Natural killer cell treated with Interleukin-12 subunit alpha and Interleukin-12 subunit beta and Interleukin-15 and Interleukin-18, amount 100 ng/mL, for 72 hours (primary cell): ENCODE results near the gene SLC35B1. TPM values are rescaled to one million over a fixed set of nuclear protein-coding genes. Genes with fewer than 3 reads are reported as not detected.
"Not testable (repeated sequence)": the region's sequence is repeated elsewhere in the genome, so short reads cannot be mapped to it uniquely, and the experiment has no call there.

Source experiments
- ATAC-seq, 2 donors: fragments of 150-1000 bp; cut with Tn5 transposase in 1 of 2; sonication (Bioruptor Pico), chemical (Tn5 transposase) in 1 of 2; 2 replicates each; pipeline ENCODE4 v1.10.0; 2021
- DNase-seq: peaks from one replicate; pipeline ENCODE4 v3.0.0; 2022; ENCODE audit warnings: low spot score
- H3K27ac Mint-ChIP-seq, 2 donors: 1 replicate in 1 of 2; 2 replicates in 1 of 2; pipeline ENCODE4 v1.8.0; 2022; ENCODE audit warnings: mixed read lengths in 2 of 2, mild to moderate bottlenecking in 1 of 2, moderate library complexity in 1 of 2
- H3K27me3 Mint-ChIP-seq, 2 donors: 1 replicate in 1 of 2; 2 replicates in 1 of 2; pipeline ENCODE4 v1.8.0; 2022; ENCODE audit warnings: mixed read lengths in 2 of 2
- H3K36me3 Mint-ChIP-seq: one replicate; pipeline ENCODE4 v1.8.0; 2022; ENCODE audit warnings: mixed read lengths
- H3K4me1 Mint-ChIP-seq, 2 donors: 1 replicate in 1 of 2; 2 replicates in 1 of 2; pipeline ENCODE4 v1.8.0; 2022; ENCODE audit warnings: low read depth in 2 of 2, mixed read lengths in 2 of 2, mild to moderate bottlenecking in 1 of 2
- H3K4me3 Mint-ChIP-seq: one replicate; pipeline ENCODE4 v1.8.0; 2022; ENCODE audit warnings: mixed read lengths
- H3K9me3 Mint-ChIP-seq: 2 replicates; pipeline ENCODE4 v1.8.0; 2022; ENCODE audit warnings: mixed read lengths
- total RNA-seq, 2 donors: library from RNA; stranded (reverse); gene quantifications; one replicate each; pipeline ENCODE4 v1.2.3, GENCODE V29; 2022

The SLC35B1 gene
- total RNA-seq, 2 donors from 2014 or later = 90.9 to 115 TPM

- peak; percentile 11 to 51 for ATAC-seq
- Mint-ChIP-seq H3K27me3 (no peaks in the 10 kb centered on the region), H3K4me1 (peaks cover 40 to 58% of the 10 kb centered on the region in 2 donors), H3K27ac (peak overlapping the region; percentile 63 to 90), H3K4me3 (peak overlapping the region; percentile 21), H3K36me3 (peaks cover 13% of the 10 kb centered on the region), H3K9me3 (peaks cover 4% of the 10 kb centered on the region)
- DNase-seq = peak; percentile 23
Observed at GRCh38 chr17:49728425-49728824, 20.7 kb upstream of the SLC35B1 start.

- Mint-ChIP-seq H3K27ac (peak overlapping the region; percentile 14 to 82), H3K4me1 (peaks cover 31 to 52% of the 10 kb centered on the region in 2 donors)
Observed at GRCh38 chr17:49727380-49727779, 19.6 kb upstream of the SLC35B1 start.

GRCh38 chr17:49725452-49726130 lies 17.8 kb upstream of the SLC35B1 start:
- no peak for DNase-seq
- ATAC-seq = no peak
- H3K4me3 Mint-ChIP-seq = no peak overlapping the region
- H3K27me3 Mint-ChIP-seq = no peaks in the 10 kb centered on the region
- peak overlapping the region; percentile 47 to 64 for H3K27ac Mint-ChIP-seq
- H3K36me3 Mint-ChIP-seq = peaks cover 13% of the 10 kb centered on the region
- H3K9me3 Mint-ChIP-seq = peaks cover 4% of the 10 kb centered on the region
- H3K4me1 Mint-ChIP-seq = peaks cover 22 to 43% of the 10 kb centered on the region in 2 donors

More at GRCh38 chr17:49727380-49727779, 19.6 kb upstream of the SLC35B1 start:
- ATAC-seq (no peak), DNase-seq (no peak)
- Mint-ChIP-seq H3K9me3 (peaks cover 4% of the 10 kb centered on the region), H3K36me3 (peaks cover 8% of the 10 kb centered on the region), H3K27me3 (no peaks in the 10 kb centered on the region), H3K4me3 (no peak overlapping the region)

GRCh38 chr17:49724552-49724951 lies 16.8 kb upstream of the SLC35B1 start:
- H3K4me3 Mint-ChIP-seq, H3K27me3 Mint-ChIP-seq, H3K9me3 Mint-ChIP-seq, ATAC-seq: not testable (repeated sequence)
- Mint-ChIP-seq H3K36me3 (peaks cover 13% of the 10 kb centered on the region), H3K27ac (peak overlapping the region; percentile 47 to 64), H3K4me1 (peaks cover 22 to 35% of the 10 kb centered on the region in 2 donors)
- DNase-seq = peak; percentile 31

GRCh38 chr17:49723423-49723822 lies 15.7 kb upstream of the SLC35B1 start:
- Mint-ChIP-seq H3K36me3 (peaks cover 13% of the 10 kb centered on the region), H3K4me3 (no peak overlapping the region), H3K27ac (peak overlapping the region in 1 of 2 donors; percentile 47), H3K4me1 (peaks cover 12 to 26% of the 10 kb centered on the region in 2 donors), H3K27me3 (no peaks in the 10 kb centered on the region), H3K9me3 (peaks cover 4% of the 10 kb centered on the region)
- ATAC-seq (no peak), DNase-seq (peak; percentile 44)

GRCh38 chr17:49722066-49722465 lies 14.3 kb upstream of the SLC35B1 start:
- H3K4me1 Mint-ChIP-seq = peaks cover 20 to 30% of the 10 kb centered on the region in 2 donors
- peaks cover 4% of the 10 kb centered on the region for H3K9me3 Mint-ChIP-seq
- ATAC-seq (no peak), DNase-seq (peak; percentile 41)
- H3K27ac Mint-ChIP-seq = peak overlapping the region; percentile 47 to 54
- no peaks in the 10 kb centered on the region for H3K27me3 Mint-ChIP-seq
- peaks cover 21% of the 10 kb centered on the region for H3K36me3 Mint-ChIP-seq
- H3K4me3 Mint-ChIP-seq = no peak overlapping the region

- no peak for DNase-seq
- Mint-ChIP-seq H3K4me3 (peak overlapping the region; percentile 85), H3K27ac (peak overlapping the region; percentile 98), H3K9me3 (no peaks in the 10 kb centered on the region), H3K4me1 (peaks cover 47 to 48% of the 10 kb centered on the region in 2 donors), H3K27me3 (no peaks in the 10 kb centered on the region), H3K36me3 (peaks cover 31% of the 10 kb centered on the region)
- peak; percentile 52 to 76 for ATAC-seq
Observed at GRCh38 chr17:49717371-49717861, 9.7 kb upstream of the SLC35B1 start.

- DNase-seq (no peak), ATAC-seq (peak in 1 of 2 donors; percentile 22)
- peaks cover 48 to 49% of the 10 kb centered on the region in 2 donors for H3K4me1 Mint-ChIP-seq
- no peaks in the 10 kb centered on the region for H3K9me3 Mint-ChIP-seq
- H3K36me3 Mint-ChIP-seq = peaks cover 31% of the 10 kb centered on the region
- H3K4me3 Mint-ChIP-seq = peak overlapping the region; percentile 85
- peak overlapping the region; percentile 98 for H3K27ac Mint-ChIP-seq
- no peaks in the 10 kb centered on the region for H3K27me3 Mint-ChIP-seq
Observed at GRCh38 chr17:49716668-49717364, 9.1 kb upstream of the SLC35B1 start.

- Mint-ChIP-seq H3K27ac (peak overlapping the region; percentile 98), H3K9me3 (no peaks in the 10 kb centered on the region), H3K4me3 (peak overlapping the region; percentile 85), H3K27me3 (no peaks in the 10 kb centered on the region), H3K36me3 (peaks cover 32% of the 10 kb centered on the region), H3K4me1 (peaks cover 48 to 54% of the 10 kb centered on the region in 2 donors)
- ATAC-seq (peak; percentile 41 to 62), DNase-seq (peak; percentile 65)
Observed at GRCh38 chr17:49715717-49716279, 8.0 kb upstream of the SLC35B1 start.

- Mint-ChIP-seq H3K27me3 (no peaks in the 10 kb centered on the region), H3K9me3 (no peaks in the 10 kb centered on the region), H3K4me3 (peak overlapping the region; percentile 85), H3K27ac (peak overlapping the region; percentile 98), H3K36me3 (peaks cover 32% of the 10 kb centered on the region), H3K4me1 (peaks cover 48 to 54% of the 10 kb centered on the region in 2 donors)
- ATAC-seq (peak; percentile 85 to 90), DNase-seq (peak; percentile 77)
Observed at GRCh38 chr17:49715216-49715615, 7.5 kb upstream of the SLC35B1 start.

- Mint-ChIP-seq H3K27ac (peak overlapping the region; percentile 95 to 96), H3K4me3 (peak overlapping the region; percentile 97), H3K27me3 (no peaks in the 10 kb centered on the region), H3K36me3 (peaks cover 23% of the 10 kb centered on the region), H3K4me1 (peaks cover 52 to 53% of the 10 kb centered on the region in 2 donors), H3K9me3 (no peaks in the 10 kb centered on the region)
- DNase-seq (peak; percentile 22), ATAC-seq (peak in 1 of 2 donors; percentile 5)
Observed at GRCh38 chr17:49708515-49709183, 885 bp upstream of the SLC35B1 start.

GRCh38 chr17:49707246-49707607 lies 537 bp downstream of the SLC35B1 start:
- Mint-ChIP-seq H3K4me1 (peaks cover 47 to 49% of the 10 kb centered on the region in 2 donors), H3K27me3 (no peaks in the 10 kb centered on the region), H3K9me3 (no peaks in the 10 kb centered on the region), H3K36me3 (peaks cover 21% of the 10 kb centered on the region), H3K27ac (peak overlapping the region; percentile 95 to 96), H3K4me3 (peak overlapping the region; percentile 97)
- DNase-seq (no peak), ATAC-seq (no peak)

GRCh38 chr17:49705254-49705653 lies 2.5 kb downstream of the SLC35B1 start:
- Mint-ChIP-seq H3K27me3 (no peaks in the 10 kb centered on the region), H3K4me1 (peaks cover 41 to 49% of the 10 kb centered on the region in 2 donors), H3K9me3 (no peaks in the 10 kb centered on the region), H3K36me3 (peaks cover 22% of the 10 kb centered on the region), H3K27ac (peak overlapping the region in 1 of 2 donors; percentile 96), H3K4me3 (peak overlapping the region; percentile 97)
- ATAC-seq (no peak), DNase-seq (no peak)
